ENCODE data around the gene PTPN14.

GRCh38 chr1:214335567-214335966 is 215.8 kb downstream of the PTPN14 start:
- TF ChIP-seq CTCF (IDR thresholded peaks at IDR 0.05; ENCODE audit: low read length): no peak
- no peak for TF ChIP-seq EZH2 (optimal IDR thresholded peaks at IDR 0.05; ENCODE audit: low read depth, low read length)
- no peak for TF ChIP-seq EZH2phosphoT487 (IDR thresholded peaks at IDR 0.05; ENCODE audit: low read length)
